Uterus (tissue), 2 donors: ENCODE results near the gene NYAP1.

Experiments
- CTCF ChIP-seq, 4 experiments: fragments of 200-600 bp in 2 of 4; fragments of 450-650 bp in 2 of 4; sonication (generic) in 2 of 4; IDR thresholded peaks; one replicate each; pipeline ENCODE4 v1.5.1; 2016 to 2019; ENCODE audit warnings: antibody characterized with exemption in 4 of 4, mild to moderate bottlenecking in 2 of 4, moderate library complexity in 1 of 4
- POLR2A ChIP-seq, 2 donors: fragments of 450-650 bp; IDR thresholded peaks; one replicate each; pipeline ENCODE4 v1.6.1; 2016; ENCODE audit warnings: antibody characterized with exemption in 2 of 2, mild to moderate bottlenecking in 1 of 2, moderate library complexity in 1 of 2

GRCh38 chr7:100452513-100452912, 31.2 kb upstream of the NYAP1 start:
- TF ChIP-seq CTCF (IDR thresholded peaks at IDR 0.05), result no peak
- TF ChIP-seq POLR2A (IDR thresholded peaks at IDR 0.05), result no peak
